ENCODE results near the gene AREL1. TPM values are rescaled to one million over a fixed set of nuclear protein-coding genes. Genes with fewer than 3 reads are reported as not detected.

Gene AREL1
- total and polyA plus RNA-seq, 2 of the 8 experiments (the other 6 are each of a cell fraction or from before 2014, with no cell fraction given) = 31.4 to 49.1 TPM

- no peak overlapping the region for H4K91ac ChIP-seq (replicated peaks; ENCODE audit: insufficient read length, low read length)
- H3K27me3 ChIP-seq (replicated peaks in 1 of 4; ENCODE audit: control insufficient read depth in 3 of 4, extremely low read depth in 1 of 4, insufficient read depth in 3 of 4, low read length in 3 of 4) = no peaks in the 10 kb centered on the region
- no peaks in the 10 kb centered on the region for H3K79me1 ChIP-seq (ENCODE audit: low read depth, low read length)
- no peak overlapping the region for H3K56ac ChIP-seq (replicated peaks; ENCODE audit: insufficient read length, low read depth, low read length)
- FAIRE-seq = no peak
- H4K5ac ChIP-seq (ENCODE audit: insufficient read length, low read depth, low read length) = no peak overlapping the region
- H2BK12ac ChIP-seq (ENCODE audit: low read depth, low read length) = no peak overlapping the region
- no peak overlapping the region for H2BK5ac ChIP-seq (ENCODE audit: low read depth, low read length)
- no peak overlapping the region for H3K4me2 ChIP-seq (ENCODE audit: insufficient read depth in 1 of 2, low read depth in 2 of 2, low read length in 2 of 2)
- no peak overlapping the region for H3K18ac ChIP-seq (ENCODE audit: extremely low read depth, low read length)
- H4K8ac ChIP-seq (ENCODE audit: extremely low read depth, insufficient read depth, low read length) = no peak overlapping the region
- peaks cover 9 to 53% (median 28%) of the 10 kb centered on the region in 4 experiments for H3K36me3 ChIP-seq (ENCODE audit: control insufficient read depth in 2 of 4, insufficient read depth in 4 of 4, low read length in 3 of 4)
- no peak overlapping the region for H2BK15ac ChIP-seq (ENCODE audit: low read length)
- ChIA-PET CTCF (ENCODE audit: partially characterized antibody) (no interaction called here), POLR2A (ENCODE audit: partially characterized antibody) (no interaction called here)
- no peak overlapping the region for H3K23ac ChIP-seq (ENCODE audit: insufficient read length)
- H2AFZ ChIP-seq (ENCODE audit: low read length) = no peak overlapping the region
- no peaks in the 10 kb centered on the region for H3K9me3 ChIP-seq (ENCODE audit: insufficient read depth in 2 of 2, low read depth in 1 of 2, low read length in 1 of 2)
- no peaks in the 10 kb centered on the region for H3K79me2 ChIP-seq (ENCODE audit: control insufficient read depth in 1 of 2, insufficient read depth in 2 of 2, low read length in 2 of 2)
- no peak overlapping the region for H2AK5ac ChIP-seq (ENCODE audit: low read depth, low read length)
- H4K20me1 ChIP-seq (replicated peaks in 1 of 2; ENCODE audit: control insufficient read depth in 1 of 2, insufficient read depth in 2 of 2, low read length in 2 of 2) = no peaks in the 10 kb centered on the region
- no peak overlapping the region for H2BK120ac ChIP-seq (replicated peaks; ENCODE audit: low read depth, low read length)
- H3K23me2 ChIP-seq (ENCODE audit: low read depth, low read length) = no peaks in the 10 kb centered on the region
- TF ChIP-seq EZH2 (IDR thresholded peaks at IDR 0.05; ENCODE audit: low read depth, low read length, severe bottlenecking) (no peak), CREB1 (IDR thresholded peaks at IDR 0.05) (no peak), TBP (IDR thresholded peaks at IDR 0.05; ENCODE audit: low read depth, low read length) (no peak), SIRT6 (IDR thresholded peaks at IDR 0.05; ENCODE audit: low read length) (no peak), SAP30 (IDR thresholded peaks at IDR 0.05; ENCODE audit: insufficient read depth, insufficient replicate concordance, low read length) (no peak), RXRA (IDR thresholded peaks at IDR 0.05; ENCODE audit: insufficient read depth, low read depth, low read length) (no peak), FOSL1 (IDR thresholded peaks at IDR 0.05; ENCODE audit: insufficient read depth, low read depth, low read length) (no peak), NRF1 (IDR thresholded peaks at IDR 0.05; ENCODE audit: low read depth, low read length) (no peak), GABPA (IDR thresholded peaks at IDR 0.05; ENCODE audit: borderline replicate concordance, insufficient read depth, low read length) (no peak), CBX8 (IDR thresholded peaks at IDR 0.05; ENCODE audit: borderline replicate concordance, low read depth, low read length) (no peak), POLR2A (IDR thresholded peaks at IDR 0.05; ENCODE audit: control extremely low read depth in 1 of 2, low read depth in 2 of 2, low read length in 2 of 2) (no peak), USF2 (IDR thresholded peaks at IDR 0.05; ENCODE audit: low read length) (no peak)
- H3K27ac ChIP-seq (ENCODE audit: low read depth, low read length) = no peak overlapping the region
- no peak overlapping the region for H3K14ac ChIP-seq (ENCODE audit: insufficient read length)
- no peak for DNase-seq (ENCODE audit: low read depth in 1 of 2, low spot score in 2 of 2)
- H2BK20ac ChIP-seq (ENCODE audit: low read length) = no peak overlapping the region
- H3K4ac ChIP-seq (replicated peaks; ENCODE audit: insufficient read length, low read depth, low read length) = no peak overlapping the region
- H3K4me1 ChIP-seq (replicated peaks in 1 of 4; ENCODE audit: control insufficient read depth in 3 of 4, insufficient read depth in 4 of 4, low read length in 3 of 4) = no peaks in the 10 kb centered on the region
- H3K9ac ChIP-seq (replicated peaks in 1 of 4; ENCODE audit: extremely low read depth in 1 of 4, low read depth in 3 of 4, low read length in 3 of 4) = no peak overlapping the region
- no peak overlapping the region for H3K4me3 ChIP-seq (ENCODE audit: extremely low read depth in 1 of 4, insufficient read depth in 2 of 4, low read depth in 3 of 4, low read length in 4 of 4)
Observed at GRCh38 chr14:74675219-74675618, 37.7 kb downstream of the AREL1 start.
